Endothelial cell of umbilical vein (primary cell): ENCODE measurements around the gene PPARD. TPM values are rescaled to one million over a fixed set of nuclear protein-coding genes. Genes with fewer than 3 reads are reported as not detected.

Experiments used
- BruUV-seq: library from RNA; stranded (reverse); fragments of 400-500 nt; replicated peaks from 2 replicates; lab custom pipeline; 2021; lab: Mats Ljungman, UMichigan
- CTCF ChIA-PET: fragments of 300-600, 350-600 bp; sonication (Branson Sonifier 250); formaldehyde crosslinking; loops from one replicate; lab custom pipeline; 2021; ENCODE audit warnings: antibody characterized with exemption, inconsistent platforms; lab: Charles Lee
- POLR2A ChIA-PET: fragments of 300-600, 350-600 bp; sonication (Branson Sonifier 250); formaldehyde crosslinking; loops from one replicate; lab custom pipeline; 2021; ENCODE audit warnings: antibody characterized with exemption, inconsistent platforms; lab: Charles Lee
- DNase-seq: peaks from one replicate; pipeline ENCODE4 v3.0.0-alpha.2; 2011; ENCODE audit warnings: low read depth, low spot score
- FAIRE-seq: peaks from 2 replicates; lab custom pipeline; 2011; peaks lifted over from hg19 to GRCh38; lab: Jason Lieb, UNC
- H2AFZ ChIP-seq: 2 replicates; pipeline ENCODE4 v1.6.0; 2012; ENCODE audit warnings: low read depth, low read length, control low read depth, inconsistent platforms
- H3K27ac ChIP-seq: 2 replicates; pipeline ENCODE4 v1.5.1; 2011; ENCODE audit warnings: low read depth, mild to moderate bottlenecking, control low read depth, low read length, moderate library complexity; ENCODE audit not compliant: insufficient read depth
- H3K27me3 ChIP-seq, 2 experiments: 2 replicates each; pipeline versions ENCODE4 v1.6.0 to v1.6.1; 2011; ENCODE audit warnings: low read length in 2 of 2, mixed read lengths in 1 of 2; ENCODE audit not compliant: control insufficient read depth in 2 of 2, insufficient read depth in 2 of 2
- H3K36me3 ChIP-seq, 2 experiments: 2 replicates in 1 of 2; 3 replicates in 1 of 2; pipeline ENCODE4 v1.5.1; 2011; ENCODE audit warnings: low read length in 2 of 2, mild to moderate bottlenecking in 1 of 2, moderate library complexity in 1 of 2; ENCODE audit not compliant: control insufficient read depth in 2 of 2, insufficient read depth in 2 of 2; ENCODE audit errors: extremely low read depth in 1 of 2
- H3K4me1 ChIP-seq: 3 replicates; pipeline ENCODE4 v1.5.1; 2011; ENCODE audit warnings: mild to moderate bottlenecking, low read length; ENCODE audit not compliant: control insufficient read depth, insufficient read depth; ENCODE audit errors: extremely low read depth
- H3K4me2 ChIP-seq: 2 replicates; pipeline ENCODE4 v1.6.1; 2011; ENCODE audit warnings: low read length, control low read depth, mixed read lengths; ENCODE audit not compliant: insufficient read depth
- H3K4me3 ChIP-seq, 3 experiments: fragments of 200-600 bp in 1 of 3; sonication (generic), shearing (Covaris generic) in 1 of 3; replicated peaks in 1 of 3; 2 replicates each; pipeline ENCODE4 v1.5.1; 2011 to 2016; ENCODE audit warnings: control low read depth in 3 of 3, low read length in 3 of 3, mild to moderate bottlenecking in 2 of 3, inconsistent platforms in 1 of 3, low read depth in 1 of 3, moderate library complexity in 1 of 3; ENCODE audit not compliant: insufficient read depth in 1 of 3
- H3K79me2 ChIP-seq: 2 replicates; pipeline ENCODE4 v1.6.0; 2012; ENCODE audit warnings: low read length, inconsistent platforms; ENCODE audit not compliant: control insufficient read depth, insufficient read depth
- H3K9ac ChIP-seq: replicated peaks from 2 replicates; pipeline ENCODE3; 2011; ENCODE audit warnings: low read length, control low read depth; ENCODE audit not compliant: insufficient read depth; ENCODE audit errors: extremely low read depth
- H3K9me1 ChIP-seq: replicated peaks from 3 replicates; pipeline ENCODE4 v1.6.0; 2011; ENCODE audit warnings: mild to moderate bottlenecking, low read length; ENCODE audit not compliant: control insufficient read depth, insufficient read depth; ENCODE audit errors: extremely low read depth
- H3K9me3 ChIP-seq: replicated peaks from 2 replicates; pipeline ENCODE4 v1.5.1; 2012; ENCODE audit warnings: low read length, inconsistent platforms; ENCODE audit not compliant: control insufficient read depth, insufficient read depth
- H4K20me1 ChIP-seq: replicated peaks from 2 replicates; pipeline ENCODE3; 2011; ENCODE audit warnings: mild to moderate bottlenecking, low read length; ENCODE audit not compliant: control insufficient read depth, insufficient read depth; ENCODE audit errors: extremely low read depth
- EZH2 ChIP-seq: IDR thresholded peaks from 2 replicates; pipeline ENCODE4 v1.6.1; 2012; ENCODE audit warnings: borderline replicate concordance, low read depth, mild to moderate bottlenecking, moderate library complexity, low read length, inconsistent platforms; ENCODE audit not compliant: severe bottlenecking
- FOS ChIP-seq: IDR thresholded peaks from 2 replicates; pipeline ENCODE4 v1.6.1; 2011; ENCODE audit warnings: mild to moderate bottlenecking, low read length, moderate library complexity, borderline replicate concordance; ENCODE audit not compliant: insufficient read depth
- GATA2 ChIP-seq: IDR thresholded peaks from 2 replicates; pipeline ENCODE4 v1.7.0; 2011; ENCODE audit warnings: low read depth, mild to moderate bottlenecking, moderate library complexity, mixed read lengths, low read length; ENCODE audit not compliant: insufficient read length, insufficient read depth
- JUN ChIP-seq: IDR thresholded peaks from 2 replicates; pipeline ENCODE4 v1.6.1; 2011; ENCODE audit warnings: borderline replicate concordance, low read depth; ENCODE audit not compliant: insufficient read length, insufficient read depth
- MYC ChIP-seq: IDR thresholded peaks from one replicate; pipeline ENCODE4 v1.6.1; 2011; ENCODE audit warnings: mild to moderate bottlenecking, low read depth, low read length
- POLR2A ChIP-seq: IDR thresholded peaks from 2 replicates; pipeline ENCODE4 v1.6.1; 2012; ENCODE audit warnings: low read depth, mild to moderate bottlenecking, control low read depth, low read length
- POLR2AphosphoS5 ChIP-seq: IDR thresholded peaks from 2 replicates; pipeline ENCODE4 v1.6.1; 2012; ENCODE audit warnings: low read depth, mild to moderate bottlenecking, control low read depth, low read length, moderate library complexity; ENCODE audit not compliant: insufficient read depth
- dilution Hi-C: fragments of 300-500 bp; cut with MboI; formaldehyde crosslinking; loops from one replicate; pipeline ENCODE4 v1.15.0; 2019; ENCODE audit warnings: low sequenced_read_pairs; ENCODE audit not compliant: extremely low pct_ligation_motif_present
- intact Hi-C: fragments of 100-400 bp; cut with micrococcal nuclease; formaldehyde crosslinking; loops from one replicate; pipeline ENCODE4 v1.10.0; 2022
- polyA plus RNA-seq, 4 experiments: library from polyadenylated mRNA; depleted of rRNA in 3 of 4; stranded (reverse) in 3 of 4; unstranded in 1 of 4; fragments of >200 nt; gene quantifications; 2 replicates each; pipeline versions ENCODE4 v1.2.1 to v1.2.3, GENCODE V29; 2011 to 2012; ENCODE audit warnings: missing spikeins in 1 of 4
- total RNA-seq: library from RNA; stranded (reverse); gene quantifications from 2 replicates; pipeline ENCODE4 v1.2.3, GENCODE V29; 2021
- TF ChIP-seq, protein P1 (sequence below): IDR thresholded peaks from 2 replicates; pipeline ENCODE4 v1.6.1; 2011; ENCODE audit not compliant: insufficient read depth, insufficient read length
- TF ChIP-seq, protein P2 (sequence below), 2 donors: IDR thresholded peaks; 1 replicate in 1 of 2; 2 replicates in 1 of 2; pipeline ENCODE4 v1.5.1; 2011; ENCODE audit warnings: low read length in 2 of 2, mild to moderate bottlenecking in 2 of 2, moderate library complexity in 2 of 2, control low read depth in 1 of 2, inconsistent platforms in 1 of 2, low read depth in 1 of 2; ENCODE audit not compliant: insufficient read depth in 1 of 2; ENCODE audit errors: extremely low read depth in 1 of 2

Gene PPARD
- total and polyA plus RNA-seq, 2 donors (not counting 3 experiments of a cell fraction or from before 2014, with no cell fraction given): 23.4 to 29.2 TPM

DNA sequence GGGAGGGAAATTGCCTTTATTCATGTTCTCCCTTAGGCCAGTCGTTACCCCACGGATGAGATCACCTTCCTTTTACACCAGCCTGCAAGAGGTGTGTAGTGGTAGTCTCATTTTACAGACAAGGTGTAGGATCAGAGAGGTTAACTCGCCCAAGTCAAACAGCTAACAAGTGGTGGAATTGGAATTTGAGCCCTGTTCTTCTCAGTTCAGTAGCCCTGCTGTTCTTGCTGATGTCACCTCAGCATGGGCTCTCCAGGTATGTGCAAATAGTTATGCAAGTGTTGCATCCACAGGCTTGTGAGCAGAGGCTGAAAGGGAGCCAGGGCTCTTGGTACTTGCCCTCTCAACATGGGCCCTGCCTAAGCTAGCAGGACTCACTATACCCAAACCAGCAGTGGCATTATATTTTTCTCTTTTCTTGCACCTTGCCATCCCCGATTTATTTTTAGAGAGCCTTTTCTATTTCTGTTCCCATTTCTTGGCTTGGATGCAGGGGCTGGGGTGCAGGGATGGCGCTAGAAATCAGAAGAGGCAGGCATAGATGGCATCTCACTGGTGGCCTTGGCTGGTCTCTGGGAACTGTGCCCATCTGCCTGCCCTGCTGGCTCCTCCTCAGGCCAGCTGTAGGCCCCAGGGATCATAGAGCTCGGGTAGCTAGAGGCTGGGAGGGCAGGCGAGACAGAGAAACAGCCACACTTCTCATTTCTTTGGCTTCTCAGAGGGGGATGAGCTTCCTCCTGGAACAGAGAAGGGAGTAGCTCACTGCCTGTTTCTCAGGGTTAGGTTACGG, 18.2 kb downstream of the PPARD start:
- no peaks in the 10 kb centered on the region for H3K9me3 ChIP-seq
- H3K4me1 ChIP-seq: no peaks in the 10 kb centered on the region
- H3K4me2 ChIP-seq: no peak overlapping the region
- H2AFZ ChIP-seq: no peak overlapping the region
- no peak overlapping the region for H3K27ac ChIP-seq
- BruUV-seq: no TSS peak
- no peaks in the 10 kb centered on the region for H3K36me3 ChIP-seq
- FAIRE-seq (no peak), DNase-seq (no peak)
- POLR2A ChIA-PET: no interaction called here
- no peak for TF ChIP-seq EZH2
- TF ChIP-seq, protein P1, sequence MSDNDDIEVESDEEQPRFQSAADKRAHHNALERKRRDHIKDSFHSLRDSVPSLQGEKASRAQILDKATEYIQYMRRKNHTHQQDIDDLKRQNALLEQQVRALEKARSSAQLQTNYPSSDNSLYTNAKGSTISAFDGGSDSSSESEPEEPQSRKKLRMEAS: no peak
- no peak for TF ChIP-seq POLR2AphosphoS5
- TF ChIP-seq, protein P2, sequence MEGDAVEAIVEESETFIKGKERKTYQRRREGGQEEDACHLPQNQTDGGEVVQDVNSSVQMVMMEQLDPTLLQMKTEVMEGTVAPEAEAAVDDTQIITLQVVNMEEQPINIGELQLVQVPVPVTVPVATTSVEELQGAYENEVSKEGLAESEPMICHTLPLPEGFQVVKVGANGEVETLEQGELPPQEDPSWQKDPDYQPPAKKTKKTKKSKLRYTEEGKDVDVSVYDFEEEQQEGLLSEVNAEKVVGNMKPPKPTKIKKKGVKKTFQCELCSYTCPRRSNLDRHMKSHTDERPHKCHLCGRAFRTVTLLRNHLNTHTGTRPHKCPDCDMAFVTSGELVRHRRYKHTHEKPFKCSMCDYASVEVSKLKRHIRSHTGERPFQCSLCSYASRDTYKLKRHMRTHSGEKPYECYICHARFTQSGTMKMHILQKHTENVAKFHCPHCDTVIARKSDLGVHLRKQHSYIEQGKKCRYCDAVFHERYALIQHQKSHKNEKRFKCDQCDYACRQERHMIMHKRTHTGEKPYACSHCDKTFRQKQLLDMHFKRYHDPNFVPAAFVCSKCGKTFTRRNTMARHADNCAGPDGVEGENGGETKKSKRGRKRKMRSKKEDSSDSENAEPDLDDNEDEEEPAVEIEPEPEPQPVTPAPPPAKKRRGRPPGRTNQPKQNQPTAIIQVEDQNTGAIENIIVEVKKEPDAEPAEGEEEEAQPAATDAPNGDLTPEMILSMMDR (IDR thresholded peaks at IDR 0.05; ENCODE audit: extremely low read depth in 1 of 2, insufficient read depth in 1 of 2, low read depth in 1 of 2, low read length in 2 of 2): no peak
- no peak for TF ChIP-seq GATA2
- no peak for TF ChIP-seq MYC
- no peak for TF ChIP-seq JUN
- no peak for TF ChIP-seq POLR2A
- TF ChIP-seq FOS: no peak
- no peak overlapping the region for H3K4me3 ChIP-seq
- no peaks in the 10 kb centered on the region for H4K20me1 ChIP-seq
- peaks cover 5% of the 10 kb centered on the region for H3K79me2 ChIP-seq
- dilution Hi-C loops: no loop called here
- no peaks in the 10 kb centered on the region for H3K9me1 ChIP-seq
- no peaks in the 10 kb centered on the region for H3K27me3 ChIP-seq
- no peak overlapping the region for H3K9ac ChIP-seq
- CTCF ChIA-PET: interaction anchor here (0.9 to 1.5 kb wide), 4 partner anchors 11 to 89 kb away, joined by 3 to 6 read pairs (median 4); partner anchors contain the start of gene PPARD
- intact Hi-C loops: no loop called here
